GM12864 (cell line): Measurements from ENCODE around the gene BICDL2.

Source experiments
- DNase-seq: peaks from one replicate; pipeline ENCODE4 v3.0.0-alpha.2; 2011; ENCODE audit warnings: low read depth
- H3K4me3 ChIP-seq: 2 replicates; pipeline ENCODE4 v1.5.1; 2011; ENCODE audit warnings: mild to moderate bottlenecking, low read depth, low read length, control low read depth
- TF ChIP-seq, protein P1 (sequence below): IDR thresholded peaks from 2 replicates; pipeline ENCODE4 v1.5.1; 2011; ENCODE audit warnings: low read depth, mild to moderate bottlenecking, moderate library complexity, low read length, control low read depth, inconsistent platforms; ENCODE audit errors: missing control alignments

BICDL2 gene

DNA sequence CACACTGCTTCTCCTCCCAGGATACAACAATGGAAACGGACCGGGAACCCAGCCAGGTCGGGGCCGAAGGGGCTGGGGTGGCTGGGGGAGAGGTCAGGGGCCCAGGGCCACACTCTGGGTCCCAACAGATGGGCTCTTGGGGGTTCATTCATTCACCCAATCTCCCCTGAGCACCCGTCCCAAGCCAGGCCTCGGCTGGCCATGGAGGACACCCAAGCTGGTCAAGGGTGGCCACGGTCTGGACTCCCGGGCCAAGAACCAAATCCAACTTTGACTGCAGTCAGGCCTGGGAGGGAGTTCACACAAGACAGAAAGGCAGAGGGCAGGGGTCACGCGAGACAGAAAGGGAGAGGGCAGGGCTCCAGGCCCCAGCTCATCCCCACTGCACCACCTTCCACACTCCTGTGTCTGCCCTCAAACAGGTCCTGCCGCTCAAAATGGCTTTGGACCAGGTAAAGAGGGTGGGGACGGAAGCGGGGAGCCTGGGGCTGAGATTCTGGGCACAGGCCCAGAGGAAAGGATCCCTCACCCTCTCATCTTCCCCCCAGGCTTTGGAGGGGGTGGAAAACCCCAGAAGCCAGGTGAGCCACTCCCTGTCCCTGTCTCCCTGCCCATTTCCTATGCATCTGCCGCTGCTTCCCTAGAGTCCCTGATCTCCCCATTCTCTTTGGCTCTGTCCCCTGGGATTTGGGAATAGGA lies 44.2 kb downstream of the BICDL2 start:
- H3K4me3 ChIP-seq = no peak overlapping the region
- TF ChIP-seq, protein P1, sequence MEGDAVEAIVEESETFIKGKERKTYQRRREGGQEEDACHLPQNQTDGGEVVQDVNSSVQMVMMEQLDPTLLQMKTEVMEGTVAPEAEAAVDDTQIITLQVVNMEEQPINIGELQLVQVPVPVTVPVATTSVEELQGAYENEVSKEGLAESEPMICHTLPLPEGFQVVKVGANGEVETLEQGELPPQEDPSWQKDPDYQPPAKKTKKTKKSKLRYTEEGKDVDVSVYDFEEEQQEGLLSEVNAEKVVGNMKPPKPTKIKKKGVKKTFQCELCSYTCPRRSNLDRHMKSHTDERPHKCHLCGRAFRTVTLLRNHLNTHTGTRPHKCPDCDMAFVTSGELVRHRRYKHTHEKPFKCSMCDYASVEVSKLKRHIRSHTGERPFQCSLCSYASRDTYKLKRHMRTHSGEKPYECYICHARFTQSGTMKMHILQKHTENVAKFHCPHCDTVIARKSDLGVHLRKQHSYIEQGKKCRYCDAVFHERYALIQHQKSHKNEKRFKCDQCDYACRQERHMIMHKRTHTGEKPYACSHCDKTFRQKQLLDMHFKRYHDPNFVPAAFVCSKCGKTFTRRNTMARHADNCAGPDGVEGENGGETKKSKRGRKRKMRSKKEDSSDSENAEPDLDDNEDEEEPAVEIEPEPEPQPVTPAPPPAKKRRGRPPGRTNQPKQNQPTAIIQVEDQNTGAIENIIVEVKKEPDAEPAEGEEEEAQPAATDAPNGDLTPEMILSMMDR = no peak
- no peak for DNase-seq

DNA sequence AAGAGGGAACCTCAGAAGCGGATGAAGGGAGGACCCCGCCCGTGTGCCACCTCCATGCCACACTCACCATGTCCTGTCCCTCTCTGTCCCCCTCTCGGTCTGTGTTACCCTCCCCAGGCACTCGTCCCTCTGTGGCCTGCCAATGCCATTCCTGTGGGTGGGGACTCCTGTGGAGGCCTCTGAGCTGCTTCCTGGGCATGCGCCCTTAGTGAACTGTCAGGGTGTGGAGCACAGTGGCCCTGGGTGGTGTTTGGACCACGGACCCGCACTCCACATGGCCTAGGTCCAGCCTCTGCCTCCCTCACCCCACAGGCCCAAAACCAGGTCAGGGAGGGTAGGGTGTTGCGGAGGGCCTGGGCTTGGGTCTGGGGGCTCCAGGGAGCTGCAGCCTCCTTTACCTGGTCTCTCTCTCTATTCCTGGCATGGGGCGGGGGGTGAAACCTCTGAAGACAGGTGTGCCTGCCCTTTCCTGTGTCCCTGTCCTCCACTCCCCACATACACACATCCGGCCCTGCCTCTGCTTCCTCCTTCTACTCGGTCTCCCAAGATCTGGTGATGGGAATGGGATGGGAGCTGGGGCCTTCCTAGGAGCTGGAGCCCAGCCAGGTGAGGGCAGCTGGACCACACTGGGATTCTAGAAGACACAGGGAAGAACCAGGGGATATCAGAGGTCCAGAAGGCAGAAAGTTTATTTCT lies 45.0 kb downstream of the BICDL2 start:
- TF ChIP-seq, protein P1 = no peak
- H3K4me3 ChIP-seq = no peak overlapping the region
- DNase-seq = no peak

DNA sequence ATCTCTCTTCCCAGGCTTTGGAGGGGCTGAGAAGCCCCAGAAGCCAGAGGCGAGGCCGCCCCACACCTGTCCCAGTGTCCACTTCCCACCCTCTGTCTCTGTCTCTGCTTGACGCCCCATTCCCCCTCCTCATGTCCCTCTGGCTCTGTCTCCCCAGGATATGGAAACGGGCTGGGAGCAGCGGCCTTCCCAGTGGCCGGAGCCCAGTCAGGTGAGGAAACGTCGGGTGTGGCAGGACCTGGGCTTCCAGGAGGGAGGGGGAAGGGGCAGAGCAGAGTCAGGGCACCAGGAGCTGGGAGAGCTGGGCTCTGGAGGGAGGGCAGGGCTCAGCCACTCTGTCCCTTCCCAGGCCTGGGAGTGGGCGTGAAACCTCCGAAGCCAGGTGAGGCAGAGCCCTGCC lies 45.9 kb downstream of the BICDL2 start:
- H3K4me3 ChIP-seq = no peak overlapping the region

DNA sequence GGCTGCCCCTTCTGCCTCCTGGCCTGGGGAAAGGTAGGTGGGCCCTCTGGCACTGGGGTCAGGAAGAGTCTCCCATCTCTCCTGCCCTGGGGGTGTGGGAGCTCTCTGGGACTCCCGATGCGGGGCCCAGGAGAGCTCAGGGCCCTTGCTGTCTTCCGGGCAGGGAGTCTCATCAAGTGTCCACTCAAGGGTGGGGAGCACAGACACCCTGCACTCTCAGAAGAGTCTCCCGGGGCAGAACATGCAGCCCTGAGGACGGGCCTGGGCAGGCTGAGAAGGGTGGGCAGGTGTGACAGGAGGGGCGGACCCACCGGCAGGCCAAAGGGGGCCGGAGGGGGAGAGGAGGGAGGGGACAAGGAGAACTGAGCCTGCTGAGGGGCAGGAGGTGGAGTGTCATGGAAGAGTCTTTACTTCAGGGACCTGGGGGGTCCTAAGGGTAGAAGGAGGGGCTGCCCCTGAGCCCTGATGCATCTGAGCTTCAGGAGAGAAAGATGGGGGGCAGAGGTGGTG lies 48.1 kb downstream of the BICDL2 start:
- TF ChIP-seq, protein P1 = no peak
- no peak overlapping the region for H3K4me3 ChIP-seq
- no peak for DNase-seq

More for the DNA sequence above, 45.9 kb downstream of the BICDL2 start:
- TF ChIP-seq, protein P1 = no peak
- DNase-seq = no peak

DNA sequence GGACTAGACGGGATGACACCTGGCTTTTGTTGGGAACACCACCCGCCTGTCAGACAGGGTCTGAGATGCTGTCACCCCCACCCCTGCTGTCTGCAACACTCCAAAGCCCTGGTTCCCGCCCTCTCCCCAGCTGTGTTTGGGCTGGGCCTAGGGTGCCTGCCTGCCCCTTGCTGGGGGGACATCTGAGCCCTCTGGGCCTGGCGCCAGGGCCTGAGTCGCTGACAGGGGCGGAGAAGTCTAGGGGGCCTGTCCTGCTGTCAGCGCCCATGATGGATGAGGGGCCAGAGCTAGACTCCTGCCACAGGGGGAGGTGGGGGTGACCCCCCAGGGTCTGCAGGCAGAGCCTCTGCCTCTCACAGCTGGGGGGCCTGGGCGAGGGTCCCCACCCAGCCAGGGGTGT lies 48.9 kb downstream of the BICDL2 start:
- DNase-seq = no peak
- TF ChIP-seq, protein P1 = no peak
- no peak overlapping the region for H3K4me3 ChIP-seq

DNA sequence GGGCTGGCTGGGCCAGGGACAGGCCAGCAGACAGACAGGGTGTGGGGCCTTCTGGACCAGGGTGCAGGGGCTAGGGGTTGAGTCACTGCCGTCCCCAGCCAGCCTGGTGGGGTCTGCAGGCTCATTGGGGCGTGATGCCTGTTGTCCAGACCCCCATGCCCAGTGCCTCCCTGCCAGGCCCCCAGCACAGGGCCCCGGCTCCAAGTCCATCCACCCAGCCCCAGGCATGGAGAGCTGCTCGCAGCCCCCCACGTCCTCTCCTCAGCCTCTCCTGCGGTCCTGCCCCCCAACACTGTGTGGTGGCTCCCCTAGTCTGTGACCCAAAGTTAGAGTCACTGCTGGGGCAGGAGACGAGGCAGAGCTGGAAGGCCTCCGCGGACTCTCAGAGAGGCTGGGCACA lies 49.5 kb downstream of the BICDL2 start:
- no peak overlapping the region for H3K4me3 ChIP-seq
- TF ChIP-seq, protein P1 = no peak
- no peak for DNase-seq

DNA sequence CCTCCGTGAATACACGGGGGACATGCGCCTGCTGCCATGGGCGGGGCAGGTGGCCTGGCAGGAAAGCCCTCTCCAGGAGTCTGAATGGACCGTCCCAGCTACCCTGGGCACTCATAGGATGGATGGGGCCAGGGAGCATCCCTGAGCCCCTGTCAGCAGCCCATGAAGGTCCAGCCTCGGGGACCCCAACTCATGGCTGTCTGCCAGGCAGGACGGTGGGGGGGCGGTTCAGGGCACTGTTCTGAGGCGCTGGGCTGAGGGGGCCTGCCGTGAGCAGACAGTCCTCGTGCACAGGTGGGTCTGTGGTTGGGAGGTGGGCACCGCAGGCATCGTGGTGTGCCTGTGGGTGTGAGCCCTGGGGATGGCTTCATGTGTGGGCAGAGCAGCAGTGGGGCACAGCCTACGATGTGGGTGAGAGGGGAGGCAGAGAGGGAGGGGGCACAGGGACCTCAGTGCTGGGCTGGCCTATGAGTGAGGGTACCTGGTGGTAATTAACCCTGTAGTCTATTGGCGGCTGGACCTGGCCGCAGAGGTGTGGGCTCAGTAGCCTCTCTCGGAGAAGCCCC lies 50.0 kb downstream of the BICDL2 start:
- TF ChIP-seq, protein P1 = no peak
- no peak overlapping the region for H3K4me3 ChIP-seq
- DNase-seq = no peak
